ENCODE data around the gene FAM81B.

The FAM81B gene

DNA sequence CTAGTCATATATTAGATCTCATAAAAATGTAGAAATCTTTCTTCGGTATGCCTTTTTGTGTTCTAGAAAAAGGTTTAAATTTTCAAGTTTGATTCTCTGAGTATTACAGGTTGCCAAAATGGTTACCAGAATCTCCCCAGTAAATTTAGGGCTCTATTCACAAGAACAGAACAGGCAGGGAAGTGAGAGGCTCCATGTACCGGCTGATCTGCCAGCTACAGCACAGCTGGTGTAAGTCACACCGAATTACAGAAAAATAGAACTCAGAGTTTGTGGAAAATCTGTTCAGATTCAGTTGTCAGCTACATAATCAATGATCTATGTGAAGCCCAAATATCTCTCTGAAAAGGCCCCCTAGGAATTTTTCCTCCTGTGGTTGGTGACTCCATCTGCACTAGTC lies 10.5 kb downstream of the FAM81B start:
- DNase-seq, result no peak

DNA sequence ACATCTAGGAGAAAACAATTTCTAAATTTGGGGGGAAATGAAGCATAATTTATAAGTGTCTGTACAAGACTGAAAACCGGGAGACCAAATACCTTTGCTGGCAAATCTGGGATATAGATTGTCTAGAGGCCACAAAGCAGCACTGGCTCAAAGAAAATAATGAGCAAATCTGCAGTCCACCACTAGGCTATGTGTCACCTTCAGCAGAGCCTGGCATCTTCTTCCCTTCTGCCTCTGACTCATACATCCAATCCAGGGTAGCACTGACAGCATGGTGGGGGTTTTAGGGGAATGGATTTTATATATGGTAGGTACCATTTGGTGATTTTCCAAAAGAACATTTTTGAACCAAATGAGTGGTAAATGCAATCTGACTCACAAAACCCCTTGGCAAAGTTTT lies 12.8 kb downstream of the FAM81B start:
- no peak for DNase-seq

DNA sequence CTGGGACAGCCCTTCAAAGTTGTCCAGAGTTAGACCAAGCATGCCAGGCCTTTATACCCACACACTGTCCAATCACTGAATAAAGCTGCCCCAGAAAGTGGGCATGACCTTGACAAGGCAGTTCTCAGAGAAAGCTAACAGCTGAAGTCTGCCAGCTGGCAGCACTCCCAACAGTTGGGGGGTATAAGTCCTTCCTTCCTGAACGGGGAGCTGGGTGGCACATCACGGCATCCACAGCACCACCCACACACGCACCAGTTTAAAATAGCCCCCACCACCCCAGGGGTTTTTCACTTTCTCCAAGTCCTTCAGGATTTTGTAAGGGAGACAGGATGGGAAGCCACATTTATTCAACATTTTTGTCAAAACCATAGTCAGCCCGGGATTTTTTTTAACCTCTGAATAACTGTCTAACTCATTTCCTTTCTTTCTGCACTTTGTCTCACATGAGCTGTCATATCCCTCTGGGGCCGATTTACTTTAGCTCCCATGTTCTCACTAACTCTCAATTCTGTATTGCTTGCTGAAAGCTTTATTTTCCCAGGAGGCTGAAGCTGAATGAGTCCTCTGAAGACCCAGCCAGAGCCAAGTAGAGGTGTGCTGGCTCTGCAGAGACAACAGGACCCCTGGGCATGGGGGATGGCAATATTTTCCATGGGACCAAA lies 15.4 kb downstream of the FAM81B start:
- peak; percentile 45 for DNase-seq

DNA sequence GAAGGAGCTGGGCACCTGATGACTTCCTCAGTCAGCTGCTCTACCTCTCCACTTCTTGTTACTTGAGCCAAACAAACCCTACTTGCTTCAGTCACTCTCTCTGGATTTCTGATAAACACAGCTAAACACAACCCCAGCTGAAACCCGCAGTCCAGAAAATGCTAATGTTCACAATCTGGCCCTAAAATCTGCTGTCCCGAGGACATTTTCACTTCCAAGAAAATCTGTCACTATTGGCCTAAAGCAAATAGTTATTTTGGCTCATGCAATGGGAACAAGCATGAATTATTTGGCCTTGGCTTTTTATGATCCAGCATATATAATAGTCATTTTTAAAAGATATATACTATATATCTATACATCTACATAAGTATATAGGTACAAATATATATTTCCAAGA lies 19.1 kb downstream of the FAM81B start:
- DNase-seq, result no peak

DNA sequence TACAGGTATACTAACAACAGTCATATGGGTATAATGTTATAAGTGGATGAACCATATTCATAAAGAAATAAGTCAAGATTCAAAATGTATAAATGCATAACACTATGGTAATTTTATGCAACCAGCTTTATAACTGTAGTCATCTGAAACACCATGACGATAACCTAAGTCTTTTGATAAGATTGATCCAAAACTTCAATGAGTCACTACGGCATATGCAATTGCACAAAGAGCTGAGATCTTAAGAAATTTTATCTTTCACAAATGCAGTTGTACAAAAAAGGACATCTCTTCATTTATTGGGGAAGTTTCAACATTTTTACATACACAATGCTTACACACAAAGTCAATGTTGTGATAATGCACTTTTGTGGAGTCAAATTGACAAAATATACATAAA lies 20.3 kb downstream of the FAM81B start:
- DNase-seq, result no peak

DNA sequence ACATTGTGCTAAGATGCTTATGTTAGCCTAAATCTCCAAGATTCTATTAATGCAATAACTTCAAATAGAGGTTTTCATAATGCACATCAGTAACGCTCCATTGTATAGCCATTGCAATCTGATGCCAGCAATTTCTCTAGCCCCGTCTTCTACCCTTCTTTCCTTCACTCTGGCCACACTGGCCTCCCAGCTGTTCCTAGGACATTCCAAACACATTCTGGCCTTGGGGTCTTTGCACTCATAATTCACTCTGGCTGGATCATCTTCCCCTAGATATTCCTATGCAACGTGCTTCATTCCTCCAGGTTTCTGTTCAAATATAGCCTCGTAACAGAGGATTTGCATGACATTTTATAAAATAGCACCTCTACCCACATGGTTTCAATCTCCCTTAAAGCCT lies 23.3 kb downstream of the FAM81B start:
- DNase-seq, result no peak

DNA sequence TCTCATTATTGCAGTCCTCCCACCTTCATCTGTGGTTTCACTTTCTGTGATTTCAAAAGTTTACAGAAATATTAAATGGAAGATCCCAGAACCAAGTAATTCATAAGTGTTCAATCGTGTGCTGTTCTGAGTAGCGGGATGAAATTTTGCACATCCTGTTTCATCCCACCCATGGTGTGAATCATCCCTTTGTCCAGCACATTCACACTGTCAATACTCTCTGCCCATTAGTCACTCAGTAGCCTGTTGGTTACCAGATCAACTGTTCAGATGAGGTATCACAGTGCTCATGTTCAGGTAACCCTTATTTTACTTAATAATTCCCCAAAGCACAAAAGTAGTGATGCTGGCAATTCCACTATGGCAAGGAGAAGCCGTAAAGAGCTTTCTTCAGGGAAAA lies 26.8 kb downstream of the FAM81B start:
- DNase-seq, result no peak

DNA sequence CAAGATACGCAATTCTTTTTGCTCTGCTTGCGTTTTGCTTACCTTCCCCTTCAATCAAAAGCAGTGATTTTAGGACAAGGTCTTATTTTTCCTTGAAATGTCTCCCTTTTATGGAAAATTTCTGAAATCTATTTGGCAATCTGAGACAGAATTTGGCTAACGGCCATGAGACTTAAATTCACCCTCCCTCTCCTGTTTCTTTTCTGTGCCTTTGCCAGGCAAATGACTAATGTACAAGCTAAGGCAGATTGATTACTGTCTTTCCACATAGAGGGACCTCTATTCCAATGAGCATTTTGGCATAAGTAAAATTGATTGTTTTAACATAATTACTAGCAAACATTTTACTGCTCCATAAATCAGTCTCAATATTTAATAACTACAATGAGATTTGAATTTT lies 31.7 kb downstream of the FAM81B start:
- peak; percentile 33 for DNase-seq

DNA sequence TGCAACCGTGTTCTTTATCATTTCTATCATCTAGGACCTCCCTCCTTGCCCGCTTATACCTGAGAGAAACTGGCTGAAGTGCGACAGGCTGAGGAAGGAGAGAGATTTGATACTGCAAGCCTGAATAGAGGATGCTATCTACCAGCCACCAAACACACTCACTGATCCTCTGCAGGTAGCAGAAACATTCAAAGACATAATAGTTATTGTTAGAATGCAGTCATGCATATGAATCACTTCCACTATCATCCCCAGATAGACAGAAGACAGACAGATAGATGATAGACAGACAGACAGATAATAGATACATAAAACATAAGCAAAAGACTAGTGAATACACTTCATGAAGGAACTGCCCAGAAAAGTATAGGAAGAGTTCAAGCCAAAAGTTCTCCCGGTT lies 32.9 kb downstream of the FAM81B start:
- DNase-seq, result no peak

DNA sequence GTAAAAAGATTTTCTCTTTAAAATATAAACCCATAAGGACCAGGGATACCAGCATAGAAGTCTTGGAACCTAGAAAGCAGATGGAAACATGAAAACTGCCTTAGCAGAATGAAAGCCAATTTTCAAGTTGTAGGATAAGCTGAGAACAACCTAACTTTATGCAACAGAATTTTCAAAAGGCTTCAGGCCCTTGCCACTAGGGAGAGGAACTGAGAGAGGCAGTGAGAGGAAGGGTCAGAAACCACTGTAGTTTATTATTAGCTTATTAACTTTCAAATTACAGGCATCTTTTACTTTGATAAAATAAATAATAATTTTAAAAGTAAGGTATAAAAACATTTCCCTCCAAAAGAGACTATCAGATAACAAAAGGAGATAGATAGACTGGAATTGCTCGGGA lies 33.4 kb downstream of the FAM81B start:
- DNase-seq, result no peak

DNA sequence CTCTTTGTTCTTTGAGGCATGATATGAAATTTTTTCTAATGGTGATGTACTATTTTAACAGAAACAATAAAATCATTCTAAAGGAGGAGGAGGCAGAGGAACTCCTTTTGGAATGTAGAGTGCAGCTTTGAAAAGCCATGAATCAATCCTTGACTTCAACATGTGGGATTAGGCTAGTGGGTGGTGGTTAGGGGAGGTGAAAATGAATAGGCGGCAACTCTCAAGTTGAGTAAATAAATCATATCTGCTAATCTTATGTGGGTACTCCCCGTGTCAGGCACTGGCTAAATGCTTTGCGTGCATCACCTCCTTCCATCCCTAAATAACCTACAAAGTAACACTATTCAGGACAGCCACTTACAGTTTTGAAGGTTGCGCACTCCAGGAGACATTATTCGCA lies 35.1 kb downstream of the FAM81B start:
- DNase-seq, result no peak

DNA sequence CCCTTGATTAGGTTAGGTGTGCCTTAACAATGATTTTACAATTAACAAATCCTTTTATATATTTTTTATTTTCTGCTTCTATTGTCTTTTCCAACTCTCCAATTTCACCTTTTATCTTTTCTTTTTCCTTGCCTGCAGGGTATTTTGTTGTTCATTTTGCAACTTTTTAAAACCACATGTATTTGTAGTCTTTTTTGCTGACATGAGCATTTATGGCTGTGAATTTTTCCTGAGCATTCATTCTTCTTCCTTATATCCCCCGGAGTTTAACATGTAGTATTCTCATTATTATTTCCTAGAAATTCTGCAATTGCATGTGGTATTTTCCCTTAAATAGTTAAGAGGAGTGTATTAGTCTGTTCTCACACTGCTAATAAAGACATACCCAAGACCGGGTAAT lies 41.6 kb downstream of the FAM81B start:
- no peak for DNase-seq

DNA sequence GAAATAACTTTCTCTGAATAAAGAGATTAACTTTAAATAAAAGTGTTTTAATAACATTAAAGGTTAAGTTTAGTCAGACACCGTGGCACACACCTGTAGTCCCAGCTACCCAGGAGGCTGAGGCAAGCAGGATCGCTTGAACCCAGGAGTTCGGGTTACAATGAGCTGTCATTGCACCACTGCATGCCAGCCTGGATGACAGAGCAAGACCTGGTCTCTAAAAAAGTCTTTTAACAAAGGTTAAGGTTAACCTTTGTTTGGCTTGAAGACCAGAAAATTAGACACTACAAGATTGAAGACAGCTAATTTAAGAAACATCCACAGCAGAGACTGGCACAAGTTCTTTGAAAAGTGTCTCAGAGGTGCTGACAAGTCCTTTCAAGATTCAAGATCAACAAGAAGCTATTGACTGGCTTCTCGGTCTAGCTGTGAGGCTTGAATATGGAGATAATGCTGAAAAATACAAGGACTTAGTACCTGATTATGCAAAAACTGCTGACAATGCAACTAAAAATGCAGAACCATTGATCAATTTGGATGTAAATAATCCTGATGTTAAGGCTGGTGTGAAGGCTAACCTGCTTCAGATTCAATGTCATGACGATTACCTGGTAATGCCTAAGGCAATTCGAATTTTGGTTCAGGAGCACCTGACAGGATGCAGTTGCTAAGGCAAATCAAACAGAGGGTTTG lies 48.8 kb downstream of the FAM81B start:
- DNase-seq, result no peak

DNA sequence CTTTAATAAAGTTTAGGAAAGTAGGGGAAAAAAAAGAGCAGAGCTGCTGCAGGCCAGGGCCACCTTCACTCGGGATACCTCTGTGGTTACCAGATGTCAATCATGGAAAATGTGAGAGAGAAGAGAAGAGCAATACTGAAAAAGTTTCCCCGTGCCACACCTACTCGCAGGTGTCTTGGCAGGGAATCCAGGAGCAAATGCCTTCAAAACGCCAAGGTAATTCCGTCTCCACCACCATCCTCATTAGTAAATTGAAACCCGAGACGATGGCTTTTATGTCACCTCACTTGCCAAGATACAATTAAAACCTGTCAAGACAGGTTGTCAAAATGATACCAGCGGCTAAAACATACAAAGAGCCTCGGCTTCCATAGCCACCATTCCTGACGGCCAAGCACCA lies 49.7 kb downstream of the FAM81B start:
- DNase-seq, result no peak

DNA sequence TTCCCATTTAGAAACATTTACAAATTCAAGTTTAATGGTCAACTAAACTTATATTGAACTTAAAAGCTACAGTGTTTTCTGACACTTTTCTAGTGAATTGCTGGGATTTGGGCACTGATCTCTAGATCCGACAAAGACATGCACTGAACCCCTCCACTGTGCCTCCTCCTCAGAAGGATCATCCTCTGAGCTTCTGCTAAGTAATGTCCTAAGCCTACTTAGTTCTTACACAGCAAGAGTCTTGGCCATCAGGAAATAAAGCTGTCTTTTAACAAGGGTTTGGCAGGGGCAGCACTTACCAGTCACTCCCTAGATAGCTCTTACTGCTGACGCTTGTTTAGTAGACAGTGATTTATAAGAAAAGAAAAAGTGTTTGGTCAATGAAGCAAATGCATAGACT lies 50.5 kb downstream of the FAM81B start:
- no peak for DNase-seq

DNA sequence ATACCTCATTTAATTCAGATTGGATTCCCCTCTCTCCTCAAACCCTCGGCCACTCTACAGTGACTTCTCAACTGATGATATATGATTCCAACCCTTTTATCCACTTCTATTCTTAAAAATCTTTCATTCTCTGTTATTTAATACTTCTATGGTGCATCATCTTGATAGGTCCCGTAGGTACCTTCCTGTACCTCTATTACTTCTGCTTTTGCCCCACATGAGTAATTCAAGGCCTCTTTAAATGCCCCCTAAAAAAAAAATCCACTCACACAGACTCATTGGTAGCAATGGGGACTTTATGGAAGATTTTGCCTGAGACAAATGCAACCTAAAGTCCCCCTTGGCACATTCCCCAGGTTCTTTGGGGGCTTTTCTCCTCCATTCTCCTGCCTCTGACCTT lies 54.3 kb downstream of the FAM81B start:
- no peak for DNase-seq

DNA sequence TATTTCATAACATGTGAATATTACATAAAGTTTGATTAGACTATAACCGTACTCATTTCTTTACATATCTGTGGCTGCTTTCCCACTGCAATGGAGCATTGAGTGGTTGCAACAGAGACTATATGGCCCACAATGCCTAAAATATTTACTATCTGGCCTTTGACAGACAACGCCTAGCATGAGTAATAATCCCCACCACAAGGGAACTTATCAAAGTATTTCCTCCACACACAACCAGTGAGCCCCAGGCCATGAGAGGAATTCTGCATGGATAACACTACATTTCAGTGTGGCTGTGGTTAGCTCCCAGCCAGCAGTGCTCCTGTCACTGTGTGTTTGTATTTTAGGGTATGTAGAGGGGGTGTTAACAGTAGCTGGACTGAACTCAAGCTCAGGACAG lies 54.8 kb downstream of the FAM81B start:
- DNase-seq, result peak; percentile 79

DNA sequence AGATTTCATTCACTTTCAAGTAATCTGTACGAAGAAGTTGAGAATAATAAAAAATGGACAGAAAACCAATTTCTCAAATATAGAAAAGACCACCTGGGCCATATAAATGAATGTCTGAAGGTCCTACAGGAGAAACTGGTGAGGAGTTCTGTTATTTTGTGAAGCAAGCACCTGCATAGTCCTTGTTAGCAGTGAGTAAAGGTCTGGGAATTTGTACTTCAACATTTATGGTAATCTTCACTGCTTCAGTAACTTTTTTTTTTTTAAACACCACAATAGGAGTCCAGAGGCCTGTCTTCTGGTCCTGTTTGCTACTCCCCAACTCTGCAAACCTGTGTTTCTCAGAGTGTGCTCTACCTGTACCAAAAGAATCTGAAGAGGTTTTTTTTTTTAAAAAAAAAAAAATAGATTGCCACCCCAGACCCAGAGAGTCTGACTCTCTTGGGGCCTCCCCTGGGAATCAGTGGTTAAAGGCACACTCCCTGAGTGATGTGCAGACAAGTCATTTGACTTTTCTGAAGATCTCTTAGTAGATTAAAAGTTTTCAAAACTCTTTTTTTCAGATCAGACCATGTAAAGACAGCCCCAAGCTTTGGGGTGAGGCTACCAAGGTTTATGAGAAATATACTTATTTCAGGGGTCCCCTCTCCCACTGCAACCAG lies 55.5 kb downstream of the FAM81B start:
- DNase-seq, result peak; percentile 31

DNA sequence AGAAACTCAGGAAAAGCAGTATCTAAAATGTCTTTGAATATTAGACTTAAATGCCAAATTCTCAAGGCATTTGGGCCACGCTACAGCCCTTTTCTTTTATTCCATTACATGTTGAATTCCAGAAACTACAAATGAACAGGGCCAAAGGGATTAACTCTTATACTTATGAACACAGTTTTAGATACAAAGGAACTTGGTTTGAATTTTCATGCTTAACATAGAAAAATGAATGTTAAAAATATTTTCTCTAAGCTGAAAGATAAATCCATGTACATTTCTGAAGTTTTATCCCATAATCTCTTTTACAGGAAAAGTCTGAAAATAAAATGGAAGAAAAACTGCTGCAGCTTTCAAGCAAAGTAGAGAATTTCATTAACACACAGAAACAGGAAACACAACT lies 56.8 kb downstream of the FAM81B start:
- no peak for DNase-seq

DNA sequence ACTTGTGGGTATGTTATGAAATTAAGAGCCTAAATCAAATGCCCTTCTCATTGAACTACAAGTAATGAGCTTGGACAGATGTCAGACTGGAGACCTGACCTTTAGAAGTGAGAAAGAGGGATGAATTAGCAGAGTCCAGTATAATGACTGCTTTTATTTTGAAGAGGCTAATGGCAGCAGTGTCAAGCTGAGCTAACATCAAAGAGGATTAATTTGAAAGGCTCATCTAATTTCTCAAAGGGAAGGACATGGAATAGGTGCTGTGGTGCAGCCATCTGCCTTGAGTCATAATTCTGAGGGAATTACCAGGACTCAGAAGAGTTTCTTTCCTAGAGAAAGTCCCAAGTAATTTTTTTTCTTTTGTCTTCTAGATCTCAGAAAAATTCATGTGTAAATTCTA lies 57.6 kb downstream of the FAM81B start:
- no peak for DNase-seq

DNA sequence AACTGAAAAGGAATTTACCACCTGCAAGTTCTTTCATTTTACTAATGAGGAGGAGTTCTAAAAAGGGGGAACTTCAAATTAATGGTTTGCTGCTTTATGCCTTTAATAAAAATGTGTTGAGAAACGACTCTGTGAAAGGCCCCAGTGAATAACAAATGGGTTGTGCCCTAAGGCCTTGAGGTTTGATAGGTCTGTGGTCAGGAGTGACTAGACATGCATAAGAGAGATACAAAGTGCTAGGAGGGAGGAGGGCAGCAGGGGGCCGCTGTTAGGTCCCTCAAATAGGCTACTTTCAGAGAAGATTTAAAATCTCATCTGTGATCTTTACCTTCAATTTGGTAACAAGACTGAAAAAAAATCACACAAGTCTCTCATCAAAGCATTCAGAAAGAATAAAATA lies 58.3 kb downstream of the FAM81B start:
- DNase-seq, result no peak

DNA sequence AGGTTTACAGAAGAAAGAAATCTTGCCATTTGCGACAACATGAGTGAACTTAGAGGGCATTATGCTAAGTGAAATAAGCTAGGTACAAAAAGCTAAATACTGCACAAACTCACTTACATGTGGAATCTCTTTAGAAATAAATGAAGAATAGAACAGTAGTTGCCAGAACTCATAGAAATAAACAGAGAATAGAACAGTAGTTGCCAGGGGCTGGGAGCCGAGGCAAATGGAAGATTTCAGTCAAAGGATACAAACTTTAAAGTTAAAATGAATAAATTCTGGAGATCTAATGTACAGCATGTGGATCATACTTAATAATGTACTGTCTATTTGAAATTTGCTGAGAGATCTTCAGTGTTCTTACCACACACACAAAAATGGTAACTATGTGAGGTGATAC lies 63.4 kb downstream of the FAM81B start:
- no peak for DNase-seq

DNA sequence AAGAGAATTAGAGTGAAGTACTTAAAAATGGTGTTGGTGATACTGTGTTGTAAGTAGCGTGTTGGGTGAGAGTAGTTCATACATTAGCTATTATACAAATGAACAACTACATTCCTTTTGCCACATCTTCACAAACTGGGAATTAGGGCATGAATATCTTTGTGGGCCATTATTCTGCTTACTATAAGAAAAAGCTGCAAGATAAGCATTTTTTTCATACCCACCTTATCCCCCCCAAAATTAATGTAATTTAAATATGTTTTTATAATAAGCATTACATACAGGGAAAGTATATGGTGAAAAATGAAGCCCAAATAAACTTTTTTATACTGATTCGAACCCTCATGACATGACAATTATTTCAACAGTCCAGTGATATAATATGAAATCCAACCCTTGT lies 69.5 kb downstream of the FAM81B start:
- DNase-seq, result no peak

DNA sequence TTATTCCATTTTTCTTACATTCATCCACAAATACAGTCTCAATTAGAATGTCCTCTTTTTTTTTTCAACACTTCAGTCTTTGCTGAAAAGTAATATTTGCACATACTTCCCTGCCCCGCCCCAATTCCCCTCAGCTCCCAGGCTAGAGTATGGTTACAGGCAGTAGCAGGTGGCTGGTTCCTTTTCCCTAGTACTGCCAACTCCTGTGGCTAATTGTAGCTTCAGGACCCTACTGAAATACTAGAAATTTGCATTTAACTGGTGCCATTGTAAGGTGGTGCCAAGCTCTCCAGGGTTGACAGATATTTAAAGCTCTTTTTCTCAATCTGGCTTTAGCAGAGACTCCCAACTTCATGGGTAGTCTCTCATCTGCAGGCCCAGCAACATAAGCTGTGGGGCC lies 80.3 kb downstream of the FAM81B start:
- DNase-seq, result no peak
